Hematopoietic multipotent progenitor cell (in vitro differentiated cells): ENCODE measurements around the gene TMEM131L. TPM values are rescaled to one million over a fixed set of nuclear protein-coding genes. Genes with fewer than 3 reads are reported as not detected.
"Not testable (repeated sequence)": the region's sequence is repeated elsewhere in the genome, so short reads cannot be mapped to it uniquely, and the experiment has no call there.

ENCODE experiments used
- DNase-seq, 3 donors: peaks; one replicate each; pipeline ENCODE4 v3.0.0-alpha.2; 2011 to 2015; ENCODE audit warnings: low read depth in 2 of 3, low spot score in 2 of 3
- total RNA-seq: library from RNA; depleted of rRNA; stranded (reverse); fragments of >200 nt; gene quantifications from one replicate; pipeline ENCODE4 v1.2.3, GENCODE V29; 2012

Gene TMEM131L
- total RNA-seq, 1 donor: 19.7 TPM

GRCh38 chr4:153602758-153603157 is 136.6 kb downstream of the TMEM131L start:
- no peak for DNase-seq

DNA sequence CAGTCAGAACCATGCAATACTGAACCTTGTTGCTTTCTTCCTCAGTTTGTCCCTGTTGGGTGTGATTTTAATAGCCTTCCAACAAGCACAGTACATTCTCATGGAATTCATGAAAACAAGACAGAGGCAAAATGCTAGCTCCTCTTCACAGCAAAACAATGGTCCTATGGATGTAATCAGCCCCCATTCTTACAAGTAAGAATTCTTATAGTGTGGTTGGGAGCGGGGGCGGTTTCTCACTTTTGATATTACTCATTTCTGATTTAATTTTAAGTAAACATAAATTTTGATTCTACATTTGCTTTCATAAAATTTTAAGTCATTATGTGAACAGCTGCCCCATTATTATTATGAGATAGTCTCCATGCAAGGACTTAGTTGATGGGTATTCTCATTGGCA is 137.1 kb downstream of the TMEM131L start:
- no peak for DNase-seq

- no peak for DNase-seq
Observed at GRCh38 chr4:153603835-153604234, 137.7 kb downstream of the TMEM131L start.

- not testable (repeated sequence) for DNase-seq
Observed at GRCh38 chr4:153609070-153609469, 142.9 kb downstream of the TMEM131L start.

- no peak for DNase-seq
Observed at GRCh38 chr4:153610623-153611376, 144.6 kb downstream of the TMEM131L start.

GRCh38 chr4:153611679-153612078 is 145.5 kb downstream of the TMEM131L start:
- DNase-seq: no peak

- no peak for DNase-seq
Observed at GRCh38 chr4:153612878-153613277, 146.7 kb downstream of the TMEM131L start.

- DNase-seq: no peak
Observed at GRCh38 chr4:153616006-153616555, 149.9 kb downstream of the TMEM131L start.

- DNase-seq: no peak
Observed at GRCh38 chr4:153618833-153619232, 152.7 kb downstream of the TMEM131L start.

- DNase-seq: no peak
Observed at GRCh38 chr4:153619811-153620210, 153.7 kb downstream of the TMEM131L start.

GRCh38 chr4:153620352-153620751 is 154.2 kb downstream of the TMEM131L start:
- DNase-seq: no peak

DNA sequence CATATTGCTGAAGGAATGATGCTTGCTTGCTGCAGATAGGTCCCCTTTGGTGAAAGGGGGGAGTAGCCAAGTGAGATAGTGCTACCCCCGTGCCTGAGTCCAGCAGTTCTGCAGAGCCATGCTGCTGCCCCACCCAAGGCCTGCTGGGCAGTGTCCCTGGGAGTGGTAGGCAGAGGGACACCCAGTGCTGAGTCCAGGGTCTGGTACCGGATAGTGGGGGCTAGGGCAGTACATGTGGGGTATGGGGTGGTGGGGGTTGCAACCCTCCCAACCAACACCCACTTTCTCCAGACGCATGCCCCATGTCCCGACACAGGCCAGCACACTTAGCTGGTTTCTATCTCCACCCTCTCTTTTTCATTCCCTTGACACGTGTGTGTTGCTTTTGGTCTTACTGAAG is 155.9 kb downstream of the TMEM131L start:
- DNase-seq: no peak

DNA sequence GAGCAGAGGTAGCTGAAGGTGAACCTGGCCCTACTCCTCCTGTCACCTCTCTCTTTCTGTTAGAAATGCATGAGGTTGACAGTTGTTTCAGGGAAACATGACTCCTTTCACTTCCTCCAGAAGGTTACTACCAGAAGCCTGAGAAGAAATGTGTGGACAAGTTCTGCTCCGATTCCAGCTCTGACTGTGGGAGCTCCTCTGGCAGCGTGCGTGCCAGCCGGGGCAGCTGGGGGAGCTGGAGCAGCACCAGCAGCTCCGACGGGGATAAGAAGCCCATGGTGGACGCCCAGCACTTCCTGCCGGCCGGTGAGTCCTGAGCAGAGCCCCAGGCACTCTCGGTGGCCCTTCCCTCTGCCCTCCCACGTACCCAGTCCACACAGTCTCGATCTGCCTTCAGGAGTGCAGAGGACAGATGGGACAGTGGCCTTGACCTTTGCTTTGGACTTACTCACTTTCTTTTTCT is 156.6 kb downstream of the TMEM131L start:
- DNase-seq: no peak

DNA sequence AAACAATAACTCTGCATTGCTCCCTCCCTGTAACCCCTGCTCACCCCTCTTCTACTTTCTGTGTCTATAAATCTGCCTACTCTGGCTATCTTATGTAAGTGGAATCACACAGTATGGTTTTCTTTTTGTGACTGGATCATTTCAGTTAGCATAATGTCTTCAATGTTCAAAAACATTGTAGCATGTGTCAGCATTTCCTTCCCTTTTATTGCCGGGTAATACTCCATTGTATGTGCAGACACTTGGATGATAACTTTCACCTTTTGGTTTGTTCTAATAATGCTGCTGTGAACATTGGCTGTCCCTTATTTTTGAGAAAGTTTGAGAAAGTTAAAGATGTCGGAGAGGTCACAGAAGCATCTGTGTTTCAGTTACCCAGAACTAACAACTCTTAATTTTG is 157.3 kb downstream of the TMEM131L start:
- peak in 1 of 3 donors; percentile 3 for DNase-seq

DNA sequence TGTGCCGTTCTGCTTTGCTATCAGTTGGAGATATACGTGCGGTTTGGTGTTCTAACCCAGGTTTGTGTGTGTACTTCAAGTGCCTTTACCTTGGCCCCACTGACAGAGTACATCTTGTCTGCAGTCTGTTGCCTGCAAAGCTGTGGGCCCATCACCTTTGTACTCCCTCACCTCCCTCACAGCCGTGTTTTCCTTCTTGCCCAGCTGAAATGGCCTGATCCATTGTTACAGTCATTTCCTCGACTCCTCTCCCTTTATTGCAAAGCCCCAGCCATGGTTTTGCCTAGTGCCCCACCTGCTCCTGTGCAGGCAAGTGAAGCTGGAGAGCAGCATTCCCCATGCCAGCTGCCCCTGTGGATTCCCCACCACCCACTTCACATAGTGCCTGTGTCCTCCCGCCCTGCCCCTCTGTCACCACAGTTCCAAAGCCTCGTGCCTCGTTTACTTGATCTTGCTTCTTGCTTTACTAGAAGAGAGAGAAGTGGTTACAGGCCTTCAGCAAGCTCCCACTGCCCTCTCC is 162.7 kb downstream of the TMEM131L start:
- no peak for DNase-seq

DNA sequence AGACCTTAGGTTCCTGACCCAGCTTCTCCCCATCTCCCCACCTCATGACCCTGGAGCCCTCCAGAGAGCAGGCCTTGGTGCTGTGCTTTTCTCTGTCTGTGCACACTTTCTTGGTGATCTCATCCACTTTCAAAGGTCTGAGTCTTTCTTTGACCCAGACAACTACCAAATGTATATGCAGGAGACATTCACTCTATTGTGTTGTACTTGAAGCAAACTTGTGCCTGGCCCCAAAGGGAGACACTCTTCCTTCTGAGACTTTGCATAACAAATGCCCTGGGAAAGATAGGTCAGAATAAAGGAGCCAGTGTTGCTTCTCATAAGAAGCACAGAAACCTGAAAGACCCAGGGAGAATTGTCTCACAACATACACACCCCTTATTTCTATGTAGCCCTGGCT is 163.6 kb downstream of the TMEM131L start:
- no peak for DNase-seq

DNA sequence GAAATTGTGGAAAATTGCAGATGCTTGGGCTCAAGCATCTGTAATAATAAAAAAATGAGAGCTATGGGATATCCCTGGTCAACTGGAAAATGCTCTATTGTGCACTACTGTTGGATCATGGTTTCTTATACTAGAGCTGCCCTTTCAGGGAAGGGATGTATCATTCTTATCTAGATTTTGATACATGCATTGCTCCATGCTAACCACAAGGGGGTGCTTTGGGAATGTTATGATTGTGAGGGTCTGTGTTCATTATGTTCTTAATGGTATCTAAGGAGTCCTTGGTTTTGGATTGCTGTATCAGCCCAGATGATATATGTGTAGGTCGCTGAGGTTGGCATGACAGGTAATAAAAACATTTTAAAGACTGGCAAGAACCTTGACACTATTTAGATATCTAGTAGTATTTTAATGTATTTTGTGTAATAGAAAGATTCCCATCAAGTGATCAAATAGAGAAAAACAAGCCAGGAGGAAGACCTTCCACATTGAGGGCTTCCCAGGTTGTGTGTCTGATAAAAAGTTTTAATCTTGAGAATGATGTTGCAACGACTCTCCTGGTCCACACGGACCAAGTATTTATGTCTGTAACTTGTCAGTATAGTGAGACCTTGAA is 168.7 kb downstream of the TMEM131L start:
- DNase-seq: peak in 2 of 3 donors; percentile 18 to 37

GRCh38 chr4:153635846-153636245 is 169.7 kb downstream of the TMEM131L start:
- DNase-seq: no peak

DNA sequence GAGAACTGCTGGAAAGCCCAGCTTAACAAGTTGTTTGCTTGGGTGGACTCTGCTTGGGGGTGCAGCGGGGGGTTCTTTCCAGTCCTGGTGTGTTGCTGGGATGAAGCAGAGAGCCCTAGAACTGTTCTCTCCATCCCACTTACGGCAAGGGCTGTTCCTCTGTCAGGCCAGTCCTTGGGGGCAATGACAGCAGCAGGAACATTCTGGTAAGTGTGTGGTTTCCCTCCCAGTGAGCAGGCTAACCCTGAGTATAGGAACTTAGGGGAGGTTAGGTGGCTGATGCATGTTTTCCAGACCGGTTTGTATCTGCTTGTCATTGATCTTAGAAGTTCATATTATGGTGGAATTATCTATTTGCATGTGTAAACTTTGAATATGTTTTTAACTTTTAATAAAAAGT is 171.0 kb downstream of the TMEM131L start:
- no peak for DNase-seq

DNA sequence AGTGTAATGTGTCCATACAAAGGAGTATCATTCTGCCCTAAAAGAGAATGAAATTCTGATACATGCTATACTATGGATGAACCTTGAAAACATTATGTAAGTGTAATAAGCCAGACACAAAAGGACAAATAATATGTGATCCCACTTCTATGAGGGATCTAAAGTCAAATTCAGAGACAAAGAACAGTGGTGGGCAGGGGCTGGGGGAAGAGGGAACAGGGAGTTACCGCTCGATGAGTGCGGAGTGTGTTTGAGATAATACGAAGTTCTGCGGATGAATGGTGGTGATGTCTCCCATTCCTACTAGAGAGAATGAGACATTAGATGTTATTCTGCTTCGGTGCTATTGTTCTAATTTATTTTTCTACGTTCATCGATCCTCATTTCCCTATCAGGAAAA is 171.9 kb downstream of the TMEM131L start:
- no peak for DNase-seq

- no peak for DNase-seq
Observed at GRCh38 chr4:153638999-153639398, 172.8 kb downstream of the TMEM131L start.
